ENCODE data around the gene BMPER.

The BMPER gene

GRCh38 chr7:34058801-34059135 lies 153.4 kb downstream of the BMPER start:
- TF ChIP-seq ZFX (IDR thresholded peaks at IDR 0.05): no peak
- TF ChIP-seq, protein P1, sequence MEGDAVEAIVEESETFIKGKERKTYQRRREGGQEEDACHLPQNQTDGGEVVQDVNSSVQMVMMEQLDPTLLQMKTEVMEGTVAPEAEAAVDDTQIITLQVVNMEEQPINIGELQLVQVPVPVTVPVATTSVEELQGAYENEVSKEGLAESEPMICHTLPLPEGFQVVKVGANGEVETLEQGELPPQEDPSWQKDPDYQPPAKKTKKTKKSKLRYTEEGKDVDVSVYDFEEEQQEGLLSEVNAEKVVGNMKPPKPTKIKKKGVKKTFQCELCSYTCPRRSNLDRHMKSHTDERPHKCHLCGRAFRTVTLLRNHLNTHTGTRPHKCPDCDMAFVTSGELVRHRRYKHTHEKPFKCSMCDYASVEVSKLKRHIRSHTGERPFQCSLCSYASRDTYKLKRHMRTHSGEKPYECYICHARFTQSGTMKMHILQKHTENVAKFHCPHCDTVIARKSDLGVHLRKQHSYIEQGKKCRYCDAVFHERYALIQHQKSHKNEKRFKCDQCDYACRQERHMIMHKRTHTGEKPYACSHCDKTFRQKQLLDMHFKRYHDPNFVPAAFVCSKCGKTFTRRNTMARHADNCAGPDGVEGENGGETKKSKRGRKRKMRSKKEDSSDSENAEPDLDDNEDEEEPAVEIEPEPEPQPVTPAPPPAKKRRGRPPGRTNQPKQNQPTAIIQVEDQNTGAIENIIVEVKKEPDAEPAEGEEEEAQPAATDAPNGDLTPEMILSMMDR (conservative IDR thresholded peaks at IDR 0.05): no peak
- H3K27ac ChIP-seq: no peak overlapping the region

- no peak overlapping the region for H3K27ac ChIP-seq
- no peak for TF ChIP-seq ZFX (IDR thresholded peaks at IDR 0.05)
These were observed 153.9 kb downstream of the BMPER start for GRCh38 chr7:34059136-34059828.

DNA sequence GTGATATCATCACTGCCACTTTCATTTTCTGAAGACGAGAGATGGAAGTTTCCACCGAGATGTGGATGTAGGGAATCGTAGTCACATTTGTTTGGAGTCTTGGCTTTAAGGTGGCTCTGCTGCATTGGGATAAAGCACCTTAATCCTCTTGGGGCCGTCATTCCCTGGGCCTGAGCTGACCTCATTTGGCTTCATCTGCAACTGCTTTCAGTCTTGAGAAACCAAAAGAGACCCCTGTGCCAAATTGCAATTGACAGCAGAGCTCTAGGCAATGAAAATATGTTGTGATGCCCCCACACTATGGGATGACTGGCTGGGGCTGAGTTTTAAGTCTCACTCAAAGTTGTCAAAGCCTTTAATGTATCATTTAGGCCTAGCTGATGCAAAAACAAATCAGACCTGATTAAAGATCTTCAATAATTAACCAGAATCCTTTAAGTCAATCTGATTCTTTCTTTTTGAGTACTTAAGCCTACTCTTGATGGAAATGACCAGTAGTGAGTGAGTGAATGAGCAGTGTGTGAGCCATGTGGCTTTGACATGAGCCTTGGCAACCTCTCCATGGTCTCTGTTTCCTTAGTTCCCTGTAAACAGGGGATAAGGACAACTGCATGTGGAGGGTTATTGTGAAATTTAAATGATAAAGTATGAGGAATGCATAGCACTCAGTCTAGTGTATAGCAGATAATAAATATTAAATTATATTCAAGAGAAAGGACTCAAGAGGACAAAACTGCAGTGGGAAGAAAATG lies 155.0 kb downstream of the BMPER start:
- H3K27ac ChIP-seq: no peak overlapping the region
- TF ChIP-seq, protein P1 (conservative IDR thresholded peaks at IDR 0.05): no peak
- TF ChIP-seq ZFX (IDR thresholded peaks at IDR 0.05): no peak

GRCh38 chr7:34061149-34061548 lies 155.8 kb downstream of the BMPER start:
- no peak for TF ChIP-seq ZFX (IDR thresholded peaks at IDR 0.05)
- TF ChIP-seq, protein P1 (conservative IDR thresholded peaks at IDR 0.05): no peak
- no peak overlapping the region for H3K27ac ChIP-seq

- TF ChIP-seq ZFX (IDR thresholded peaks at IDR 0.05): no peak
- TF ChIP-seq, protein P1 (conservative IDR thresholded peaks at IDR 0.05): no peak
- no peak overlapping the region for H3K27ac ChIP-seq
These were observed 157.0 kb downstream of the BMPER start for GRCh38 chr7:34062341-34062740.

DNA sequence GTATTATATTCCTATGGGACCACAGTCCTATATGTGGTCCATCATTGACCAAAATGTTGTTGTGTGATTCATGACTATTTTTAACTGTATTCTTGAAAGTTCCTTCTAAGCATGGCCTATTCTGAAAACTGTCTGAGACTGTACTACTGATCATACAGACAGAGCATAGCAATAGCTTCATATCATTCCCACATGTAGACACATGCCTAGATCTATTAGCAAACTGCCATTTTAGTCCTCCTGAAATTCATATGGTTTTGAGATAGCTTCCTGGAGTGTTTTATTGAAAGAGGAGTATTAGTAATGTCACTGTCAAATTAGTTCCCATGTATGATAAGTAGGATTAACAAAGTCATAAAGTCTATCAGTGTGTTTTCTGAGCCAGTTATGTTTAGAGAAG lies 157.5 kb downstream of the BMPER start:
- H3K27ac ChIP-seq: no peak overlapping the region
- TF ChIP-seq, protein P1 (conservative IDR thresholded peaks at IDR 0.05): no peak
- TF ChIP-seq ZFX (IDR thresholded peaks at IDR 0.05): no peak

- TF ChIP-seq ZFX (IDR thresholded peaks at IDR 0.05): no peak
- TF ChIP-seq, protein P1 (conservative IDR thresholded peaks at IDR 0.05): no peak
- H3K27ac ChIP-seq: no peak overlapping the region
These were observed 159.3 kb downstream of the BMPER start for GRCh38 chr7:34064519-34065158.
